ENCODE measurements around the gene IRAK3.
A peak's percentile ranks its signal among the peaks of the same experiment; 100 is the strongest.

The IRAK3 gene, protein sequence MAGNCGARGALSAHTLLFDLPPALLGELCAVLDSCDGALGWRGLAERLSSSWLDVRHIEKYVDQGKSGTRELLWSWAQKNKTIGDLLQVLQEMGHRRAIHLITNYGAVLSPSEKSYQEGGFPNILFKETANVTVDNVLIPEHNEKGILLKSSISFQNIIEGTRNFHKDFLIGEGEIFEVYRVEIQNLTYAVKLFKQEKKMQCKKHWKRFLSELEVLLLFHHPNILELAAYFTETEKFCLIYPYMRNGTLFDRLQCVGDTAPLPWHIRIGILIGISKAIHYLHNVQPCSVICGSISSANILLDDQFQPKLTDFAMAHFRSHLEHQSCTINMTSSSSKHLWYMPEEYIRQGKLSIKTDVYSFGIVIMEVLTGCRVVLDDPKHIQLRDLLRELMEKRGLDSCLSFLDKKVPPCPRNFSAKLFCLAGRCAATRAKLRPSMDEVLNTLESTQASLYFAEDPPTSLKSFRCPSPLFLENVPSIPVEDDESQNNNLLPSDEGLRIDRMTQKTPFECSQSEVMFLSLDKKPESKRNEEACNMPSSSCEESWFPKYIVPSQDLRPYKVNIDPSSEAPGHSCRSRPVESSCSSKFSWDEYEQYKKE

DNA sequence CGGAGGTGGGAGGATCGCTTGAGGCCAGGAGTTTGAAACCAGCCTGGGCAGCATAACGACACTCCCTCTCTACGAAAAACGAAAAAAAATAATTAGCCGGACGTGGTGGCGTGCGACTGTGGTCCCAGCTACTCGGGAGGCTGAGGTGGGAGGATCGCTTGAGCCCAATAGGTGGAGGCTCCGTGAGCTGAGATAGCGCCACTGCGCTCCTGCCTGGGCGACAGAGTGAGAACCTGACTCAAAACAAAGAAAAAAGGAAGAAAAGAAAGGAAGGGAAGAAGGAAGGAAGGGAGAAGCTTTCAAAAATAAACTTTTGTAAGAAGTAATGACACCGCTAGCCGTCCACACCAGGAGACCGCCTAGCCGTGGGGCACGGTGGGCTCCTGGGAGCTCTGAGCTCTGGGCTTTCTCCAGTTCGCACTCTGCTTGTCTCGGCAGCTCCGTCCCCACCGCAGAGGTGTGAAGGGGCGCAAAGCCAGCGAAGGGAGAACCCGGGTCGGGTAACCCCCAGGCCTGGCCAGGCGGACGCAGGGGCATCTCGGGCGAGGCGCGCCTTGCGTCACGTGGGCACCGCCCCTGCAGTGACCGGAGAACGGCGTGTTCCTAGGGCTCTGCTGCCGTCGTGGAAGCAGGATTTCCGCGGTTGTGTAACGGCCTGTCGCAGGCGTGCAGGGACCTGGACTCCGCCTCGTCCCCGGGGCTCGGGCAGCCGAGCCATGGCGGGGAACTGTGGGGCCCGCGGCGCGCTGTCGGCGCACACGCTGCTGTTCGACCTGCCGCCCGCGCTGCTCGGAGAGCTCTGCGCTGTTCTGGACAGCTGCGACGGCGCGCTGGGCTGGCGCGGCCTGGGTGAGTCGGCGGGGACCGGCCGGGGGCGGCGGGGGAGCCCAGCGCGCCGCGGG, at the start of gene IRAK3:
IRAK3 (plus strand) TSS at position 631 of the 902 bp plus-strand sequence; CDS start at position 717, 86 bp downstream.
- ATAC-seq = peak; percentile 82
- TF ChIP-seq PPARA (CRISPR knock-in tag; IDR thresholded peaks at IDR 0.05; ENCODE audit: borderline replicate concordance) = no peak
- TF ChIP-seq, protein P1, sequence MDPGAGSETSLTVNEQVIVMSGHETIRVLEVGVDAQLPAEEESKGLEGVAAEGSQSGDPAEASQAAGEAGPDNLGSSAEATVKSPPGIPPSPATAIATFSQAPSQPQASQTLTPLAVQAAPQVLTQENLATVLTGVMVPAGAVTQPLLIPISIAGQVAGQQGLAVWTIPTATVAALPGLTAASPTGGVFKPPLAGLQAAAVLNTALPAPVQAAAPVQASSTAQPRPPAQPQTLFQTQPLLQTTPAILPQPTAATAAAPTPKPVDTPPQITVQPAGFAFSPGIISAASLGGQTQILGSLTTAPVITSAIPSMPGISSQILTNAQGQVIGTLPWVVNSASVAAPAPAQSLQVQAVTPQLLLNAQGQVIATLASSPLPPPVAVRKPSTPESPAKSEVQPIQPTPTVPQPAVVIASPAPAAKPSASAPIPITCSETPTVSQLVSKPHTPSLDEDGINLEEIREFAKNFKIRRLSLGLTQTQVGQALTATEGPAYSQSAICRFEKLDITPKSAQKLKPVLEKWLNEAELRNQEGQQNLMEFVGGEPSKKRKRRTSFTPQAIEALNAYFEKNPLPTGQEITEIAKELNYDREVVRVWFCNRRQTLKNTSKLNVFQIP (CRISPR knock-in tag; IDR thresholded peaks at IDR 0.05; ENCODE audit: borderline replicate concordance, low read depth) = no peak
- TF ChIP-seq, protein P2, sequence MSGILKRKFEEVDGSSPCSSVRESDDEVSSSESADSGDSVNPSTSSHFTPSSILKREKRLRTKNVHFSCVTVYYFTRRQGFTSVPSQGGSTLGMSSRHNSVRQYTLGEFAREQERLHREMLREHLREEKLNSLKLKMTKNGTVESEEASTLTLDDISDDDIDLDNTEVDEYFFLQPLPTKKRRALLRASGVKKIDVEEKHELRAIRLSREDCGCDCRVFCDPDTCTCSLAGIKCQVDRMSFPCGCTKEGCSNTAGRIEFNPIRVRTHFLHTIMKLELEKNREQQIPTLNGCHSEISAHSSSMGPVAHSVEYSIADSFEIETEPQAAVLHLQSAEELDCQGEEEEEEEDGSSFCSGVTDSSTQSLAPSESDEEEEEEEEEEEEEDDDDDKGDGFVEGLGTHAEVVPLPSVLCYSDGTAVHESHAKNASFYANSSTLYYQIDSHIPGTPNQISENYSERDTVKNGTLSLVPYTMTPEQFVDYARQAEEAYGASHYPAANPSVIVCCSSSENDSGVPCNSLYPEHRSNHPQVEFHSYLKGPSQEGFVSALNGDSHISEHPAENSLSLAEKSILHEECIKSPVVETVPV (CRISPR knock-in tag; IDR thresholded peaks at IDR 0.05) = no peak

DNA sequence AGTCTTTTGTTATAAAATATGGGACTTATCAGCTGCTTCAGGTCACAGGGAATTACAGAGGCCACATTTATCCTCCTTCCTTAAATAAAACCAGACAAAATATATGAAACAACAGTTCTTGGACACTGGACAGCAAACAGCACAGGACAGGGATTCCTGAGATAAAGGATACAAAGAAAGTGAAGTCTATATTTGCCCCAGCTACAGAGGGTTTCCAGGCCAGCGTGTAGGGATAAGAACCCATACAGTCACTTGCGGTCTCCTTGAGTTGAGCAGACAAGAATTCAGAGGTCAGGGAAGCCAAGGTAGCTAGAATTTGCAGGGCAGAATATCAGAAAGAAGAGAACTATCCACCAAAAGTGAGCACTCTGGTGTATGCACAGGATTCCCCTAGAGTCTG, 49.7 kb upstream of the IRAK3 start:
- TF ChIP-seq PPARA (CRISPR knock-in tag; IDR thresholded peaks at IDR 0.05; ENCODE audit: borderline replicate concordance) = no peak
- TF ChIP-seq, protein P1 (CRISPR knock-in tag; IDR thresholded peaks at IDR 0.05; ENCODE audit: borderline replicate concordance, low read depth) = no peak
- TF ChIP-seq, protein P2 (CRISPR knock-in tag; IDR thresholded peaks at IDR 0.05) = no peak
- no peak for TF ChIP-seq CSDC2 (CRISPR knock-in tag; IDR thresholded peaks at IDR 0.05)
- TF ChIP-seq TOX (CRISPR knock-in tag; IDR thresholded peaks at IDR 0.05; ENCODE audit: borderline replicate concordance) = no peak
- no peak for TF ChIP-seq SNAI2 (CRISPR knock-in tag; IDR thresholded peaks at IDR 0.05)
- TF ChIP-seq, protein P3, sequence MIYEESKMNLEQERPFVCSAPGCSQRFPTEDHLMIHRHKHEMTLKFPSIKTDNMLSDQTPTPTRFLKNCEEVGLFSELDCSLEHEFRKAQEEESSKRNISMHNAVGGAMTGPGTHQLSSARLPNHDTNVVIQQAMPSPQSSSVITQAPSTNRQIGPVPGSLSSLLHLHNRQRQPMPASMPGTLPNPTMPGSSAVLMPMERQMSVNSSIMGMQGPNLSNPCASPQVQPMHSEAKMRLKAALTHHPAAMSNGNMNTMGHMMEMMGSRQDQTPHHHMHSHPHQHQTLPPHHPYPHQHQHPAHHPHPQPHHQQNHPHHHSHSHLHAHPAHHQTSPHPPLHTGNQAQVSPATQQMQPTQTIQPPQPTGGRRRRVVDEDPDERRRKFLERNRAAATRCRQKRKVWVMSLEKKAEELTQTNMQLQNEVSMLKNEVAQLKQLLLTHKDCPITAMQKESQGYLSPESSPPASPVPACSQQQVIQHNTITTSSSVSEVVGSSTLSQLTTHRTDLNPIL (CRISPR knock-in tag; IDR thresholded peaks at IDR 0.05; ENCODE audit: low read depth) = no peak
- TF ChIP-seq, protein P4, sequence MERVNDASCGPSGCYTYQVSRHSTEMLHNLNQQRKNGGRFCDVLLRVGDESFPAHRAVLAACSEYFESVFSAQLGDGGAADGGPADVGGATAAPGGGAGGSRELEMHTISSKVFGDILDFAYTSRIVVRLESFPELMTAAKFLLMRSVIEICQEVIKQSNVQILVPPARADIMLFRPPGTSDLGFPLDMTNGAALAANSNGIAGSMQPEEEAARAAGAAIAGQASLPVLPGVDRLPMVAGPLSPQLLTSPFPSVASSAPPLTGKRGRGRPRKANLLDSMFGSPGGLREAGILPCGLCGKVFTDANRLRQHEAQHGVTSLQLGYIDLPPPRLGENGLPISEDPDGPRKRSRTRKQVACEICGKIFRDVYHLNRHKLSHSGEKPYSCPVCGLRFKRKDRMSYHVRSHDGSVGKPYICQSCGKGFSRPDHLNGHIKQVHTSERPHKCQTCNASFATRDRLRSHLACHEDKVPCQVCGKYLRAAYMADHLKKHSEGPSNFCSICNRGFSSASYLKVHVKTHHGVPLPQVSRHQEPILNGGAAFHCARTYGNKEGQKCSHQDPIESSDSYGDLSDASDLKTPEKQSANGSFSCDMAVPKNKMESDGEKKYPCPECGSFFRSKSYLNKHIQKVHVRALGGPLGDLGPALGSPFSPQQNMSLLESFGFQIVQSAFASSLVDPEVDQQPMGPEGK (CRISPR knock-in tag; IDR thresholded peaks at IDR 0.05; ENCODE audit: borderline replicate concordance) = no peak
- TF ChIP-seq ZNF8 (CRISPR knock-in tag; IDR thresholded peaks at IDR 0.05) = no peak
- TF ChIP-seq BACH2 (CRISPR knock-in tag; IDR thresholded peaks at IDR 0.05; ENCODE audit: borderline replicate concordance) = no peak
- TF ChIP-seq ZNF70 (CRISPR knock-in tag; IDR thresholded peaks at IDR 0.05) = no peak
- no peak for ATAC-seq

DNA sequence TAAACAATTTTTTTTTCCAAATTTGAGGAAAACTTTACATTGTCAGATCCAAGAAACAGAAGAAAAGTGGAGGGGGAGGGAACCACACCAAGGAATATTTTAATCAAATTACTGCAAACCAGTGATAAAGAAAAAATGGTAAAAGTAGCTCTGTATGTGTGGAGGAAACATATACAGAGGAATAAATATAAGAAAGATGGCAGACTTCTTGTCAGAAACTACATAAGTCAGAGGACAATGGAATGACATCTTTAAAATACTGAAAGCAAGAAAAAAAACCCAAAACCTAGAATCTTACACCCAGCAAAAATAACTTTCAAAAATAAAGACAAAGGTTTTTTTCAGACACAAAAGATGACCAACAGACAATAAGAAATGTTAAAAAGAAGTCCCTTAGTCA, 48.3 kb upstream of the IRAK3 start:
- ATAC-seq = no peak
- TF ChIP-seq TCF4 (CRISPR knock-in tag; IDR thresholded peaks at IDR 0.05; ENCODE audit: borderline replicate concordance) (no peak), TOX (CRISPR knock-in tag; IDR thresholded peaks at IDR 0.05; ENCODE audit: borderline replicate concordance) (no peak), GLIS3 (CRISPR knock-in tag; IDR thresholded peaks at IDR 0.05) (no peak), ISL1 (CRISPR knock-in tag; IDR thresholded peaks at IDR 0.05) (no peak), ZNF8 (CRISPR knock-in tag; IDR thresholded peaks at IDR 0.05) (no peak), CSDC2 (CRISPR knock-in tag; IDR thresholded peaks at IDR 0.05) (no peak)
